Tibial nerve (tissue), 3 donors: ENCODE data around the gene APOB.

Source experiments
- POLR2A ChIP-seq, 2 donors: fragments of 450-650 bp; IDR thresholded peaks; one replicate each; pipeline ENCODE4 v1.6.1; 2017; ENCODE audit warnings: antibody characterized with exemption in 2 of 2, mild to moderate bottlenecking in 2 of 2, moderate library complexity in 2 of 2
- TF ChIP-seq, protein P1 (sequence below), 5 experiments: fragments of 200-600 bp in 3 of 5; fragments of 450-650 bp in 2 of 5; sonication (generic) in 3 of 5; IDR thresholded peaks; one replicate each; pipeline ENCODE4 v1.5.1; 2016 to 2019; ENCODE audit warnings: antibody characterized with exemption in 5 of 5, mild to moderate bottlenecking in 3 of 5, moderate library complexity in 2 of 5

DNA sequence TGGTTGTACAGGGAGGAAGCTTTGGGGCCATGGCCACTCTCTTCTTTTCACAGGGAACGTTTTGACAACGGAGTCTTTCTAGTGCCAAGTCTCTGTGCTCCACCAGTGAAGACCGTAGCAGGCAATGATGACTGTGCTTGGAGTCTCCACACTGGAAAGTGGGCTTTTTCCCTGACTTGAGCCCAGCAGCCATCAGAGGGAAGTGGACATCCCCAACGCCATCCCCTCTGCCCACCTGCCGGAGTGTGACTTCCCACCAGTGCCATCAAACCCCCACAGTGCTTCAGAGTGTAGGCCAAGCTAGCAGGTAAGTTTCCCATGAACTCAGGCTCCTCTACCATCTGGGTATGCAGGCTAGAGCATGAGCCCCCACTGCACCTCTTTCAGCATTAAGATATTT, 78.7 kb downstream of the APOB start:
- TF ChIP-seq, protein P1, sequence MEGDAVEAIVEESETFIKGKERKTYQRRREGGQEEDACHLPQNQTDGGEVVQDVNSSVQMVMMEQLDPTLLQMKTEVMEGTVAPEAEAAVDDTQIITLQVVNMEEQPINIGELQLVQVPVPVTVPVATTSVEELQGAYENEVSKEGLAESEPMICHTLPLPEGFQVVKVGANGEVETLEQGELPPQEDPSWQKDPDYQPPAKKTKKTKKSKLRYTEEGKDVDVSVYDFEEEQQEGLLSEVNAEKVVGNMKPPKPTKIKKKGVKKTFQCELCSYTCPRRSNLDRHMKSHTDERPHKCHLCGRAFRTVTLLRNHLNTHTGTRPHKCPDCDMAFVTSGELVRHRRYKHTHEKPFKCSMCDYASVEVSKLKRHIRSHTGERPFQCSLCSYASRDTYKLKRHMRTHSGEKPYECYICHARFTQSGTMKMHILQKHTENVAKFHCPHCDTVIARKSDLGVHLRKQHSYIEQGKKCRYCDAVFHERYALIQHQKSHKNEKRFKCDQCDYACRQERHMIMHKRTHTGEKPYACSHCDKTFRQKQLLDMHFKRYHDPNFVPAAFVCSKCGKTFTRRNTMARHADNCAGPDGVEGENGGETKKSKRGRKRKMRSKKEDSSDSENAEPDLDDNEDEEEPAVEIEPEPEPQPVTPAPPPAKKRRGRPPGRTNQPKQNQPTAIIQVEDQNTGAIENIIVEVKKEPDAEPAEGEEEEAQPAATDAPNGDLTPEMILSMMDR (IDR thresholded peaks at IDR 0.05): no peak
- TF ChIP-seq POLR2A (IDR thresholded peaks at IDR 0.05): no peak
